Muscle of leg (tissue), 11 donors: ENCODE data around the gene TRPM7. TPM values are rescaled to one million over a fixed set of nuclear protein-coding genes. Genes with fewer than 3 reads are reported as not detected.
"Not testable (repeated sequence)": the region's sequence is repeated elsewhere in the genome, so short reads cannot be mapped to it uniquely, and the experiment has no call there.

ENCODE experiments used
- DNase-seq: peaks from one replicate; pipeline ENCODE4 v3.0.0; 2013
- H3K27ac ChIP-seq: one replicate; pipeline ENCODE4 v1.5.1; 2013; ENCODE audit warnings: mild to moderate bottlenecking, low read length, control low read depth
- H3K27me3 ChIP-seq: one replicate; pipeline ENCODE4 v1.6.1; 2013; ENCODE audit warnings: low read length; ENCODE audit not compliant: control insufficient read depth, insufficient read depth
- H3K36me3 ChIP-seq: one replicate; pipeline ENCODE4 v1.6.1; 2013; ENCODE audit warnings: low read length; ENCODE audit not compliant: control insufficient read depth, insufficient read depth
- H3K4me1 ChIP-seq: one replicate; pipeline ENCODE4 v1.6.1; 2013; ENCODE audit warnings: low read length; ENCODE audit not compliant: control insufficient read depth, insufficient read depth
- H3K4me3 ChIP-seq: one replicate; pipeline ENCODE4 v1.5.1; 2013; ENCODE audit warnings: low read length, control low read depth
- H3K9me3 ChIP-seq: replicated peaks from 2 replicates; pipeline ENCODE4 v1.6.1; 2013; ENCODE audit warnings: low read depth, low read length; ENCODE audit not compliant: control insufficient read depth
- whole genome bisulfite sequencing: methylation state at CpG from one replicate; pipeline ENCODE4 v1.1.5; 2013; ENCODE audit warnings: missing lambda C conversion rate; ENCODE audit not compliant: insufficient coverage; 5-methylcytosine and 5-hydroxymethylcytosine counted together
- polyA plus RNA-seq, 8 donors: library from polyadenylated mRNA; unstranded; fragments of 120-200 nt; gene quantifications; one replicate each; pipeline versions ENCODE4 v1.2.1 to v1.2.3, GENCODE V29; 2013; ENCODE audit warnings: inconsistent platforms in 1 of 8, low replicate concordance in 1 of 8; ENCODE audit not compliant: insufficient read length in 8 of 8, insufficient read depth in 1 of 8
- total RNA-seq: library from RNA; stranded (reverse); fragments of 120-200 nt; gene quantifications from one replicate; pipeline ENCODE4 v1.2.4, GENCODE V29; 2013

Gene TRPM7
- total and polyA plus RNA-seq, 9 donors = 16.1 to 29.0 (median 17.3) TPM

- H3K27me3 ChIP-seq = no peaks in the 10 kb centered on the region
- H3K4me1 ChIP-seq = no peaks in the 10 kb centered on the region
- no peak for DNase-seq
- WGBS = no CpG with 5 or more reads among the region's 1 CpG
- H3K4me3 ChIP-seq = no peak overlapping the region
- H3K36me3 ChIP-seq = peaks cover 10% of the 10 kb centered on the region
- no peaks in the 10 kb centered on the region for H3K9me3 ChIP-seq
- no peak overlapping the region for H3K27ac ChIP-seq
These were observed 61.9 kb downstream of the TRPM7 start for GRCh38 chr15:50624616-50625168.

GRCh38 chr15:50622361-50622943 lies 64.1 kb downstream of the TRPM7 start:
- DNase-seq = peak; percentile 1
- WGBS = 51% methylated on average over 3 of the region's 8 CpGs
- H3K27me3 ChIP-seq, H3K9me3 ChIP-seq, H3K27ac ChIP-seq, H3K4me1 ChIP-seq, H3K4me3 ChIP-seq: not testable (repeated sequence)
- peaks cover 12% of the 10 kb centered on the region for H3K36me3 ChIP-seq

- not testable (repeated sequence) for H3K4me3 ChIP-seq, H3K27ac ChIP-seq, H3K9me3 ChIP-seq, H3K4me1 ChIP-seq, H3K27me3 ChIP-seq
- H3K36me3 ChIP-seq = peaks cover 16% of the 10 kb centered on the region
- WGBS = 88% methylated on average over 2 of the region's 6 CpGs
- peak; percentile 1 for DNase-seq
These were observed 69.6 kb downstream of the TRPM7 start for GRCh38 chr15:50616960-50617359.

GRCh38 chr15:50616554-50616953 lies 70.0 kb downstream of the TRPM7 start:
- not testable (repeated sequence) for H3K27ac ChIP-seq, DNase-seq, H3K4me3 ChIP-seq, H3K27me3 ChIP-seq, H3K9me3 ChIP-seq, H3K4me1 ChIP-seq
- WGBS = 100% methylated on average over 1 of the region's 2 CpGs
- peaks cover 16% of the 10 kb centered on the region for H3K36me3 ChIP-seq

- no CpG with 5 or more reads among the region's 5 CpGs for WGBS
- no peak for DNase-seq
These were observed 73.0 kb downstream of the TRPM7 start for GRCh38 chr15:50613600-50613999.

GRCh38 chr15:50607129-50607528 lies 79.5 kb downstream of the TRPM7 start:
- Histone ChIP-seq H3K36me3 (peaks cover 9% of the 10 kb centered on the region), H3K27me3 (no peaks in the 10 kb centered on the region)
- WGBS = no CpG with 5 or more reads among the region's 1 CpG

More at GRCh38 chr15:50613600-50613999, 73.0 kb downstream of the TRPM7 start:
- Histone ChIP-seq H3K27ac (no peak overlapping the region), H3K27me3 (no peaks in the 10 kb centered on the region), H3K36me3 (peaks cover 14% of the 10 kb centered on the region), H3K9me3 (no peaks in the 10 kb centered on the region), H3K4me1 (no peaks in the 10 kb centered on the region), H3K4me3 (no peak overlapping the region)

GRCh38 chr15:50605462-50605861 lies 81.1 kb downstream of the TRPM7 start:
- Histone ChIP-seq H3K9me3 (no peaks in the 10 kb centered on the region), H3K36me3 (peaks cover 3% of the 10 kb centered on the region), H3K4me1 (no peaks in the 10 kb centered on the region), H3K27ac (no peak overlapping the region), H3K4me3 (no peak overlapping the region), H3K27me3 (no peaks in the 10 kb centered on the region)
- WGBS = no CpG with 5 or more reads among the region's 2 CpGs
- DNase-seq = no peak

More at GRCh38 chr15:50607129-50607528, 79.5 kb downstream of the TRPM7 start:
- DNase-seq = no peak
- Histone ChIP-seq H3K27ac (no peak overlapping the region), H3K4me3 (no peak overlapping the region), H3K4me1 (no peaks in the 10 kb centered on the region), H3K9me3 (no peaks in the 10 kb centered on the region)

GRCh38 chr15:50602028-50602427 lies 84.6 kb downstream of the TRPM7 start:
- H3K27ac ChIP-seq, DNase-seq, H3K9me3 ChIP-seq, H3K4me1 ChIP-seq, H3K27me3 ChIP-seq, H3K4me3 ChIP-seq: not testable (repeated sequence)
- WGBS = 100% methylated on average over 2 of the region's 5 CpGs
- H3K36me3 ChIP-seq = peaks cover 11% of the 10 kb centered on the region

- Histone ChIP-seq H3K4me3 (no peak overlapping the region), H3K9me3 (no peaks in the 10 kb centered on the region), H3K36me3 (peaks cover 35% of the 10 kb centered on the region), H3K27me3 (no peaks in the 10 kb centered on the region), H3K27ac (no peak overlapping the region), H3K4me1 (no peaks in the 10 kb centered on the region)
- WGBS = no CpG with 5 or more reads among the region's 2 CpGs
- no peak for DNase-seq
These were observed 92.3 kb downstream of the TRPM7 start for GRCh38 chr15:50594311-50594710.

GRCh38 chr15:50593761-50594160 lies 92.8 kb downstream of the TRPM7 start:
- Histone ChIP-seq H3K4me3 (no peak overlapping the region), H3K4me1 (no peaks in the 10 kb centered on the region), H3K36me3 (peaks cover 39% of the 10 kb centered on the region), H3K27me3 (no peaks in the 10 kb centered on the region), H3K9me3 (no peaks in the 10 kb centered on the region), H3K27ac (no peak overlapping the region)
- 100% methylated on average over 1 of the region's 3 CpGs for WGBS
- DNase-seq = no peak

- Histone ChIP-seq H3K27me3 (no peaks in the 10 kb centered on the region), H3K36me3 (peaks cover 27% of the 10 kb centered on the region), H3K27ac (no peak overlapping the region), H3K4me3 (no peak overlapping the region), H3K9me3 (no peaks in the 10 kb centered on the region), H3K4me1 (no peaks in the 10 kb centered on the region)
- no CpG with 5 or more reads among the region's 1 CpG for WGBS
- DNase-seq = no peak
These were observed 96.3 kb downstream of the TRPM7 start for GRCh38 chr15:50590288-50590687.
